Measurements from ENCODE around the gene PSMD1.

DNA sequence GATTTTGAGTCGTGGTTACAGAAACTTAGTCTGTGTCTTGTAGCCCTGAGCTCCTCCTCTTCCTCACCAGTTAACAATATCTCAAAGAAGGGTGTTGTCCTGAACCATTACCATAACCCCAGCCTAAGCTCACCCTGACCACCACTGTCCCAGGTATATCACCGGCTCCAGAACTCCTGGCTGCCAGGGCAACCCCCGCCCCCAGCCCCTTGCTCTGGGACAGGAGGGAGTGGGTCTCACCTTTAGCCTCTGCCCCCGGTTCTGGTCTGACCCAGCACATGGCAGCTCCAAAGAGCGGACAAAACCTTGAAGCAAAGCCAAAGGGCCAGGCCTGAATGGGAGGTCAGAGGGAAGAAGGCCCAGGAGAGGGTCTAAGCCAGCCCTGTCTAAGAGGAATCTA is 5.6 kb upstream of the PSMD1 start:
- TF ChIP-seq, protein P1, sequence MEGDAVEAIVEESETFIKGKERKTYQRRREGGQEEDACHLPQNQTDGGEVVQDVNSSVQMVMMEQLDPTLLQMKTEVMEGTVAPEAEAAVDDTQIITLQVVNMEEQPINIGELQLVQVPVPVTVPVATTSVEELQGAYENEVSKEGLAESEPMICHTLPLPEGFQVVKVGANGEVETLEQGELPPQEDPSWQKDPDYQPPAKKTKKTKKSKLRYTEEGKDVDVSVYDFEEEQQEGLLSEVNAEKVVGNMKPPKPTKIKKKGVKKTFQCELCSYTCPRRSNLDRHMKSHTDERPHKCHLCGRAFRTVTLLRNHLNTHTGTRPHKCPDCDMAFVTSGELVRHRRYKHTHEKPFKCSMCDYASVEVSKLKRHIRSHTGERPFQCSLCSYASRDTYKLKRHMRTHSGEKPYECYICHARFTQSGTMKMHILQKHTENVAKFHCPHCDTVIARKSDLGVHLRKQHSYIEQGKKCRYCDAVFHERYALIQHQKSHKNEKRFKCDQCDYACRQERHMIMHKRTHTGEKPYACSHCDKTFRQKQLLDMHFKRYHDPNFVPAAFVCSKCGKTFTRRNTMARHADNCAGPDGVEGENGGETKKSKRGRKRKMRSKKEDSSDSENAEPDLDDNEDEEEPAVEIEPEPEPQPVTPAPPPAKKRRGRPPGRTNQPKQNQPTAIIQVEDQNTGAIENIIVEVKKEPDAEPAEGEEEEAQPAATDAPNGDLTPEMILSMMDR (conservative IDR thresholded peaks at IDR 0.05; ENCODE audit: low read depth, low read length): no peak
- no peak for TF ChIP-seq EZH2 (IDR thresholded peaks at IDR 0.05; ENCODE audit: borderline replicate concordance, low read depth, low read length, poor library complexity, severe bottlenecking)
